Neuronal stem cell (in vitro differentiated cells): ENCODE data around the gene EMSY.

Experiments used
- DNase-seq: peaks from one replicate; pipeline ENCODE4 v3.0.0-alpha.2; 2013; ENCODE audit warnings: low spot score
- H2AFZ ChIP-seq: one replicate; pipeline ENCODE4 v1.6.1; 2013; ENCODE audit warnings: mild to moderate bottlenecking, low read length, inconsistent platforms
- H2AK5ac ChIP-seq: 2 replicates; pipeline ENCODE4 v1.6.1; 2013; ENCODE audit warnings: low read depth, mild to moderate bottlenecking, inconsistent platforms, low read length, moderate library complexity, mixed read lengths
- H2BK120ac ChIP-seq: 2 replicates; pipeline ENCODE4 v1.6.1; 2013; ENCODE audit warnings: low read depth, mild to moderate bottlenecking, inconsistent platforms, low read length, moderate library complexity, mixed read lengths
- H2BK12ac ChIP-seq: one replicate; pipeline ENCODE4 v1.6.1; 2013; ENCODE audit warnings: low read length, inconsistent platforms
- H2BK15ac ChIP-seq: 2 replicates; pipeline ENCODE4 v1.6.1; 2013; ENCODE audit warnings: mild to moderate bottlenecking, low read length, inconsistent platforms, mixed read lengths
- H2BK5ac ChIP-seq: one replicate; pipeline ENCODE4 v1.6.1; 2013; ENCODE audit warnings: inconsistent platforms, mild to moderate bottlenecking, low read length, moderate library complexity
- H3K14ac ChIP-seq: one replicate; pipeline ENCODE4 v1.6.1; 2013; ENCODE audit warnings: low read length, inconsistent platforms
- H3K18ac ChIP-seq: 2 replicates; pipeline ENCODE4 v1.6.1; 2013; ENCODE audit warnings: low read length, inconsistent platforms
- H3K23ac ChIP-seq: 2 replicates; pipeline ENCODE4 v1.6.1; 2013; ENCODE audit warnings: low read depth, mild to moderate bottlenecking, mixed read lengths, low read length, inconsistent platforms; ENCODE audit not compliant: poor library complexity
- H3K27ac ChIP-seq: replicated peaks from 3 replicates; pipeline ENCODE4 v1.5.1; 2013; ENCODE audit warnings: low read length, inconsistent platforms
- H3K27me3 ChIP-seq, 3 experiments: 2 replicates each; pipeline ENCODE4 v1.6.1; 2013; ENCODE audit warnings: low read length in 3 of 3, mild to moderate bottlenecking in 2 of 3, inconsistent platforms in 1 of 3, low read depth in 1 of 3, mixed read lengths in 1 of 3, moderate library complexity in 1 of 3; ENCODE audit not compliant: control insufficient read depth in 3 of 3, insufficient read depth in 3 of 3
- H3K36me3 ChIP-seq, 2 donors: replicated peaks in 1 of 2; 2 replicates each; pipeline ENCODE4 v1.6.1; 2013; ENCODE audit warnings: low read length in 2 of 2; ENCODE audit not compliant: control insufficient read depth in 2 of 2, insufficient read depth in 2 of 2
- H3K4ac ChIP-seq: 2 replicates; pipeline ENCODE4 v1.6.1; 2013; ENCODE audit warnings: inconsistent platforms, mild to moderate bottlenecking, low read length, moderate library complexity
- H3K4me1 ChIP-seq, 2 donors: 1 replicate in 1 of 2; 2 replicates in 1 of 2; pipeline ENCODE4 v1.6.1; 2013; ENCODE audit warnings: low read length in 2 of 2, low read depth in 1 of 2; ENCODE audit not compliant: control insufficient read depth in 2 of 2, insufficient read depth in 1 of 2
- H3K4me2 ChIP-seq: one replicate; pipeline ENCODE4 v1.6.1; 2013; ENCODE audit warnings: mild to moderate bottlenecking, low read length, inconsistent platforms; ENCODE audit not compliant: insufficient read depth, poor library complexity, severe bottlenecking
- H3K4me3 ChIP-seq, 2 donors: 2 replicates each; pipeline ENCODE4 v1.5.1; 2013; ENCODE audit warnings: low read length in 2 of 2, mild to moderate bottlenecking in 2 of 2, inconsistent platforms in 1 of 2, moderate library complexity in 1 of 2
- H3K79me1 ChIP-seq: one replicate; pipeline ENCODE4 v1.6.1; 2013; ENCODE audit warnings: low read depth, mild to moderate bottlenecking, inconsistent platforms, low read length, moderate library complexity
- H3K9ac ChIP-seq: one replicate; pipeline ENCODE4 v1.6.1; 2013; ENCODE audit warnings: mild to moderate bottlenecking, low read depth, low read length, inconsistent platforms; ENCODE audit not compliant: poor library complexity
- H3K9me3 ChIP-seq, 2 donors: replicated peaks in 1 of 2; 2 replicates each; pipeline versions ENCODE3 to v1.6.1; 2013; ENCODE audit warnings: low read length in 2 of 2, mild to moderate bottlenecking in 2 of 2, inconsistent platforms in 1 of 2, low read depth in 1 of 2, mixed read lengths in 1 of 2, moderate library complexity in 1 of 2; ENCODE audit not compliant: control insufficient read depth in 2 of 2, insufficient read depth in 1 of 2
- H4K8ac ChIP-seq: one replicate; pipeline ENCODE4 v1.6.1; 2013; ENCODE audit warnings: low read depth, mild to moderate bottlenecking, inconsistent platforms, low read length, moderate library complexity
- H4K91ac ChIP-seq: one replicate; pipeline ENCODE4 v1.6.1; 2013; ENCODE audit warnings: low read length, low read depth, mild to moderate bottlenecking, inconsistent platforms; ENCODE audit not compliant: poor library complexity
- WGBS, 2 donors: extraction: QIAGEN DNeasy Blood & Tissue Kit; methylation state at CpG; one replicate each; pipeline ENCODE4 v1.1.7; 2013; ENCODE audit warnings: missing lambda C conversion rate in 2 of 2, mixed read lengths in 1 of 2; ENCODE audit not compliant: insufficient read length in 2 of 2, insufficient replicate concordance in 1 of 2; ENCODE audit errors: extremely low coverage in 2 of 2; 5-methylcytosine and 5-hydroxymethylcytosine counted together

Gene EMSY

DNA sequence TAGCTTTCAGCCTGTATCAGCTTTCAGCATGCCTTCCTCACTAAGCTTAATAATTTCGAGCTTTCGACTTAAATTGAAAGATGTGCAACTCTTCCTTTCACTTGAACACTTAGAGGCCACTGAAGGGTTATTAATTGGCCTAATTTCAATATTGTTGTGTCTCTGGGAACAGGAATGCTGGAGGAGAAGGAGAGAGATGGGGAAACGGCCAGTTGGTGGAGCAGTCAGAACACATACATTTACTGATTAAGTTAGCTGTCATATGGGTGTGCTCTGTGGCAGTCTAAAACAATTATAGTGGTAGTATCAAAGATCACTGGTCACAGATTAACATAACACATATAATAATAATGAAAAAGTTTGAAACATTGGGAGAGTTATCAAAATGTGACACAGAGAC lies 119.5 kb downstream of the EMSY start:
- no peak overlapping the region for H3K4ac ChIP-seq
- no peak overlapping the region for H3K4me2 ChIP-seq
- no peaks in the 10 kb centered on the region for H3K36me3 ChIP-seq
- H4K8ac ChIP-seq = no peak overlapping the region
- no peak overlapping the region for H2BK120ac ChIP-seq
- no peak overlapping the region for H3K14ac ChIP-seq
- H2BK12ac ChIP-seq = no peak overlapping the region
- H2BK15ac ChIP-seq = no peak overlapping the region
- DNase-seq = no peak
- H3K23ac ChIP-seq = no peak overlapping the region
- H3K4me3 ChIP-seq = no peak overlapping the region
- H2BK5ac ChIP-seq = no peak overlapping the region
- no peak overlapping the region for H3K18ac ChIP-seq
- H2AK5ac ChIP-seq = no peak overlapping the region
- H2AFZ ChIP-seq = no peak overlapping the region
- WGBS, 2 donors = no CpG with 5 or more reads among the region's 3 CpGs
- no peaks in the 10 kb centered on the region for H3K4me1 ChIP-seq
- no peaks in the 10 kb centered on the region for H3K27me3 ChIP-seq
- no peak overlapping the region for H4K91ac ChIP-seq
- no peak overlapping the region for H3K9ac ChIP-seq
- H3K9me3 ChIP-seq = peaks cover 0 to 3% of the 10 kb centered on the region in 2 donors
- H3K79me1 ChIP-seq = no peaks in the 10 kb centered on the region
- H3K27ac ChIP-seq = no peak overlapping the region

DNA sequence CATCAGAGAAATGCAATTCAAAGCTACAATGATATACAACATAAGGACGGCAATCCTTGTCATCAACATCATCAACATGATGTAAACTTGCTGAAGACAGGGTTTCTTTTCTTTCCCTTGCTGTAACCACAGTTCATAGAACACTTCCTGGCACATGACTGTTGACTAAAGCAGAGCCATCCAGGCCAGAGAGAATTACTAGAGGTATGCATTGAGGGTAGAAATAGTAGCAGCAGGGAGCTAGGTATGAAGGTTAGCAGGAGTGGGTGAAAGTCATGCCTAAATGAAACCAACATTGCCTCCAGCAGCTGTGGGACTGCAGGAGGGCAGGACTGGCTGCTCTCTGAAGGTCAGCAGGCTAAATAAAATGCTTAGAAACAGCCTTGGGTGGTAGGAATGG lies 122.0 kb downstream of the EMSY start:
- H3K27ac ChIP-seq = no peak overlapping the region
- H3K14ac ChIP-seq = no peak overlapping the region
- H4K8ac ChIP-seq = no peak overlapping the region
- H3K27me3 ChIP-seq = no peaks in the 10 kb centered on the region
- H3K36me3 ChIP-seq = no peaks in the 10 kb centered on the region
- no peak overlapping the region for H3K9ac ChIP-seq
- no peak overlapping the region for H2BK12ac ChIP-seq
- H2BK15ac ChIP-seq = no peak overlapping the region
- H3K4me1 ChIP-seq = no peaks in the 10 kb centered on the region
- no peak overlapping the region for H4K91ac ChIP-seq
- no peak overlapping the region for H2BK5ac ChIP-seq
- H2AK5ac ChIP-seq = no peak overlapping the region
- WGBS, 2 donors = no CpG with 5 or more reads among the region's 1 CpG
- no peak overlapping the region for H2AFZ ChIP-seq
- no peak for DNase-seq
- peaks cover 0 to 3% of the 10 kb centered on the region in 2 donors for H3K9me3 ChIP-seq
- no peak overlapping the region for H3K23ac ChIP-seq
- no peak overlapping the region for H3K18ac ChIP-seq
- no peak overlapping the region for H2BK120ac ChIP-seq
- no peak overlapping the region for H3K4me3 ChIP-seq
- H3K4me2 ChIP-seq = no peak overlapping the region
- no peak overlapping the region for H3K4ac ChIP-seq
- H3K79me1 ChIP-seq = no peaks in the 10 kb centered on the region

DNA sequence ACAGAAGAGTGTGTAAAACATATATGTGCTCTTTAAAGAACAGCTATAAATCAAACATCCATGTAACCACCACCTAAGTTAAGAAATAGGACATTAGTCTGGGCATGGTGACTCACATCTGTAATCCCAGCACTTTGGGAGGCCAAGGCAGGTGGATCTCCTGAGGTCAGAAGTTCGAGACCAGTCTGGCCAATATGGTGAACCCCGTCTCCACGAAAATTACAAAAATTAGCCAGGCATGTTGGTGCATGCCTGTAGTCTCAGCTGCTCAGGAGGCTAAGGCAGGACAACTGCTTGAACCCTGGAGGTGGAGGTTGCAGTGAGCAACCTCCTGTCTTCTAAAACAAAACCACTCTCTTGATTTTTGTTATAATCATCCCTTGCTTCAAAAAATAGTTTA lies 122.4 kb downstream of the EMSY start:
- H2BK120ac ChIP-seq = no peak overlapping the region
- WGBS, 2 donors = no CpG with 5 or more reads among the region's 3 CpGs
- no peak overlapping the region for H2BK15ac ChIP-seq
- no peaks in the 10 kb centered on the region for H3K4me1 ChIP-seq
- no peaks in the 10 kb centered on the region for H3K36me3 ChIP-seq
- H3K79me1 ChIP-seq = no peaks in the 10 kb centered on the region
- no peak overlapping the region for H3K4me3 ChIP-seq
- no peak overlapping the region for H2AK5ac ChIP-seq
- H2BK12ac ChIP-seq = no peak overlapping the region
- no peak overlapping the region for H3K18ac ChIP-seq
- H3K14ac ChIP-seq = no peak overlapping the region
- H3K9me3 ChIP-seq = peaks cover 0 to 3% of the 10 kb centered on the region in 2 donors
- H2BK5ac ChIP-seq = no peak overlapping the region
- DNase-seq = no peak
- H4K91ac ChIP-seq = no peak overlapping the region
- no peak overlapping the region for H3K9ac ChIP-seq
- no peak overlapping the region for H3K4ac ChIP-seq
- H3K27ac ChIP-seq = no peak overlapping the region
- H4K8ac ChIP-seq = no peak overlapping the region
- no peak overlapping the region for H2AFZ ChIP-seq
- no peaks in the 10 kb centered on the region for H3K27me3 ChIP-seq
- H3K4me2 ChIP-seq = no peak overlapping the region
- H3K23ac ChIP-seq = no peak overlapping the region

DNA sequence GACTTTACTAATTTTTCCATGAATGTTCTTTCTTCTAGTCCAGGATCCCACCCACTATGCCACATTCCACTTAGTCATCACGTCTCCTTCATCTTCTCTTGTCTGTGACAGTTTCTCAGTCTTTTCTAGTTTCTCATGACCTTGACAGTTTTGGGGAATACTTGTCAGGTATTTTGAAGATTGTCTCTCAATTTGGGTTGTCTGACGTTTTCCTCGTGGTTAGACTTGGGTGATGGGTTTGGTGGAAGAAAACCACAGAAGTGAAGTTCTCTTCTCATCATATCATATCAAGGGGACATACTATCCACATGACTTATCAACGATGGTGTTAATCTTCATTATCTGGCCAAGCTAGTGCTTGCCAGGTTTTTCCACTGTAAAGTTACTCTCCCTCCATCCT lies 123.3 kb downstream of the EMSY start:
- no peak overlapping the region for H3K4me2 ChIP-seq
- no peak overlapping the region for H2BK12ac ChIP-seq
- H4K8ac ChIP-seq = no peak overlapping the region
- H3K14ac ChIP-seq = no peak overlapping the region
- no peak overlapping the region for H2BK120ac ChIP-seq
- no peak overlapping the region for H2AK5ac ChIP-seq
- no peak overlapping the region for H3K4ac ChIP-seq
- no peak overlapping the region for H4K91ac ChIP-seq
- no peak overlapping the region for H2AFZ ChIP-seq
- no peak overlapping the region for H3K9ac ChIP-seq
- H3K79me1 ChIP-seq = no peaks in the 10 kb centered on the region
- H3K9me3 ChIP-seq = peaks cover 0 to 3% of the 10 kb centered on the region in 2 donors
- H3K4me3 ChIP-seq = no peak overlapping the region
- no peak for DNase-seq
- H3K36me3 ChIP-seq = no peaks in the 10 kb centered on the region
- no peak overlapping the region for H2BK15ac ChIP-seq
- no peak overlapping the region for H2BK5ac ChIP-seq
- WGBS, 2 donors = no CpG with 5 or more reads among the region's 4 CpGs
- H3K4me1 ChIP-seq = no peaks in the 10 kb centered on the region
- no peak overlapping the region for H3K27ac ChIP-seq
- H3K23ac ChIP-seq = no peak overlapping the region
- no peak overlapping the region for H3K18ac ChIP-seq
- H3K27me3 ChIP-seq = no peaks in the 10 kb centered on the region
